Endothelial cell of umbilical vein (primary cell): ENCODE data around the gene MRPS18B.

Source experiments
- EZH2 ChIP-seq: IDR thresholded peaks from 2 replicates; pipeline ENCODE4 v1.6.1; 2012; ENCODE audit warnings: borderline replicate concordance, low read depth, mild to moderate bottlenecking, moderate library complexity, low read length, inconsistent platforms; ENCODE audit not compliant: severe bottlenecking
- POLR2AphosphoS5 ChIP-seq: IDR thresholded peaks from 2 replicates; pipeline ENCODE4 v1.6.1; 2012; ENCODE audit warnings: low read depth, mild to moderate bottlenecking, control low read depth, low read length, moderate library complexity; ENCODE audit not compliant: insufficient read depth
- TF ChIP-seq, protein P1 (sequence below), 2 donors: IDR thresholded peaks; 1 replicate in 1 of 2; 2 replicates in 1 of 2; pipeline ENCODE4 v1.5.1; 2011; ENCODE audit warnings: low read length in 2 of 2, mild to moderate bottlenecking in 2 of 2, moderate library complexity in 2 of 2, control low read depth in 1 of 2, inconsistent platforms in 1 of 2, low read depth in 1 of 2; ENCODE audit not compliant: insufficient read depth in 1 of 2; ENCODE audit errors: extremely low read depth in 1 of 2

DNA sequence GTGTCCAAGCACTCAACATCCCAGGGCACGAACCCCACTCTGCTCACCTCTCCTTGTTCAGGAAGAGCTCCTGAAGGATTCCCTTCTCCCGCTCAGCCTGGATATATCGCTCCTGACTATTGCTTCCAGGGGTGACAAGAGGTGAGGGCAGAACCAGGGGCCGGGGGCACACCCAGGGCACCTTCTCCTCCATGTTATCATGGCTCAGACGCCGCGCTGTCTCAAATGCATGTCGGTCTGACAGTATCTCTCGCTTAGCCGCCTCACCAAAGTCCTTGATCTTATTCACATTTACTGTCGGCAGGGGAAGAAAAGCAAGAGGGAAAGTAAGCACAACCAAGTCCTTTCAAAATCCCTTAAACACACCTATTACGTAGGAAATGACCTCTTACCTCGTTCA lies 13.7 kb upstream of the MRPS18B start:
- no peak for TF ChIP-seq EZH2
- TF ChIP-seq POLR2AphosphoS5 = no peak
- TF ChIP-seq, protein P1, sequence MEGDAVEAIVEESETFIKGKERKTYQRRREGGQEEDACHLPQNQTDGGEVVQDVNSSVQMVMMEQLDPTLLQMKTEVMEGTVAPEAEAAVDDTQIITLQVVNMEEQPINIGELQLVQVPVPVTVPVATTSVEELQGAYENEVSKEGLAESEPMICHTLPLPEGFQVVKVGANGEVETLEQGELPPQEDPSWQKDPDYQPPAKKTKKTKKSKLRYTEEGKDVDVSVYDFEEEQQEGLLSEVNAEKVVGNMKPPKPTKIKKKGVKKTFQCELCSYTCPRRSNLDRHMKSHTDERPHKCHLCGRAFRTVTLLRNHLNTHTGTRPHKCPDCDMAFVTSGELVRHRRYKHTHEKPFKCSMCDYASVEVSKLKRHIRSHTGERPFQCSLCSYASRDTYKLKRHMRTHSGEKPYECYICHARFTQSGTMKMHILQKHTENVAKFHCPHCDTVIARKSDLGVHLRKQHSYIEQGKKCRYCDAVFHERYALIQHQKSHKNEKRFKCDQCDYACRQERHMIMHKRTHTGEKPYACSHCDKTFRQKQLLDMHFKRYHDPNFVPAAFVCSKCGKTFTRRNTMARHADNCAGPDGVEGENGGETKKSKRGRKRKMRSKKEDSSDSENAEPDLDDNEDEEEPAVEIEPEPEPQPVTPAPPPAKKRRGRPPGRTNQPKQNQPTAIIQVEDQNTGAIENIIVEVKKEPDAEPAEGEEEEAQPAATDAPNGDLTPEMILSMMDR (IDR thresholded peaks at IDR 0.05; ENCODE audit: extremely low read depth in 1 of 2, insufficient read depth in 1 of 2, low read depth in 1 of 2, low read length in 2 of 2) = no peak
